WTC11 (cell line): ENCODE measurements around the gene TMEM40. TPM values are rescaled to one million over a fixed set of nuclear protein-coding genes. Genes with fewer than 3 reads are reported as not detected.

Experiments
- ATAC-seq: fragments of 200-7000 bp; cut with Tn5 transposase; 2 replicates; pipeline ENCODE4 v1.10.0; 2021; ENCODE audit warnings: mild to moderate bottlenecking, moderate library complexity
- CTCF ChIA-PET: fragments of 300-600 bp; sonication (Branson Sonifier 250); formaldehyde crosslinking; loops from one replicate; lab custom pipeline; 2021; ENCODE audit warnings: antibody characterized with exemption; lab: Charles Lee
- POLR2A ChIA-PET: fragments of 350-600 bp; sonication (Branson Sonifier 250); formaldehyde crosslinking; loops from one replicate; lab custom pipeline; 2021; ENCODE audit warnings: antibody characterized with exemption; lab: Charles Lee
- DNase-seq: peaks from one replicate; pipeline ENCODE4 v3.0.0; 2021; ENCODE audit warnings: low spot score
- H3K27ac Mint-ChIP-seq: 2 replicates; pipeline ENCODE4 v1.8.0; 2021; ENCODE audit warnings: mixed read lengths
- H3K27me3 Mint-ChIP-seq: 2 replicates; pipeline ENCODE4 v1.8.0; 2021; ENCODE audit warnings: low read depth, mild to moderate bottlenecking, moderate library complexity, mixed read lengths
- H3K36me3 Mint-ChIP-seq: 2 replicates; pipeline ENCODE4 v1.8.0; 2021; ENCODE audit warnings: mixed read lengths
- H3K4me1 Mint-ChIP-seq: 2 replicates; pipeline ENCODE4 v1.8.0; 2022; ENCODE audit warnings: mixed read lengths
- H3K4me3 Mint-ChIP-seq: 2 replicates; pipeline ENCODE4 v1.8.0; 2021; ENCODE audit warnings: mild to moderate bottlenecking, moderate library complexity, mixed read lengths
- H3K9me3 Mint-ChIP-seq: 2 replicates; pipeline ENCODE4 v1.8.0; 2021; ENCODE audit warnings: mixed read lengths
- CBFB ChIP-seq: sonication (generic); formaldehyde crosslinking; IDR thresholded peaks from 2 replicates; pipeline ENCODE4 v1.8.1; 2022; ENCODE audit warnings: mild to moderate bottlenecking, low read depth, missing genetic modification reagents
- E2F1 ChIP-seq: sonication (generic); formaldehyde crosslinking; IDR thresholded peaks from 2 replicates; pipeline ENCODE4 v1.8.0; 2022; ENCODE audit warnings: mild to moderate bottlenecking, missing genetic modification reagents
- E2F4 ChIP-seq: sonication (generic); formaldehyde crosslinking; IDR thresholded peaks from 2 replicates; pipeline ENCODE4 v1.8.1; 2022; ENCODE audit warnings: low read depth, mild to moderate bottlenecking, moderate library complexity, missing genetic modification reagents, borderline replicate concordance
- ELF4 ChIP-seq: sonication (generic); formaldehyde crosslinking; IDR thresholded peaks from 2 replicates; pipeline ENCODE4 v1.8.1; 2022; ENCODE audit warnings: low read depth, mild to moderate bottlenecking, moderate library complexity, missing genetic modification reagents
- ERG ChIP-seq: fragments of 250-450 bp; sonication (Bioruptor Pico); IDR thresholded peaks from 2 replicates; pipeline ENCODE4 v1.8.0; 2021; ENCODE audit warnings: mild to moderate bottlenecking
- ETV6 ChIP-seq: sonication (generic); formaldehyde crosslinking; IDR thresholded peaks from 2 replicates; pipeline ENCODE4 v1.8.1; 2022; ENCODE audit warnings: mild to moderate bottlenecking, missing genetic modification reagents
- FOXP1 ChIP-seq: sonication (generic); formaldehyde crosslinking; IDR thresholded peaks from 2 replicates; pipeline ENCODE4 v1.8.0; 2022; ENCODE audit warnings: missing genetic modification reagents, mild to moderate bottlenecking, moderate library complexity, borderline replicate concordance
- GRHL2 ChIP-seq: fragments of 250-450 bp; sonication (Bioruptor Pico); IDR thresholded peaks from 2 replicates; pipeline ENCODE4 v1.8.0; 2022; ENCODE audit warnings: mild to moderate bottlenecking, moderate library complexity; ENCODE audit not compliant: insufficient replicate concordance, severe bottlenecking
- KAT7 ChIP-seq: sonication (generic); formaldehyde crosslinking; IDR thresholded peaks from 2 replicates; pipeline ENCODE4 v1.8.1; 2023; ENCODE audit warnings: missing genetic modification reagents, mild to moderate bottlenecking, borderline replicate concordance
- MAX ChIP-seq: sonication (generic); formaldehyde crosslinking; IDR thresholded peaks from 2 replicates; pipeline ENCODE4 v1.8.0; 2022; ENCODE audit warnings: mild to moderate bottlenecking, missing genetic modification reagents
- MLX ChIP-seq: sonication (generic); formaldehyde crosslinking; IDR thresholded peaks from 2 replicates; pipeline ENCODE4 v1.8.1; 2023; ENCODE audit warnings: mild to moderate bottlenecking, missing genetic modification reagents, moderate library complexity
- NR1H2 ChIP-seq: sonication (generic); formaldehyde crosslinking; IDR thresholded peaks from 2 replicates; pipeline ENCODE4 v1.9.0; 2021; ENCODE audit warnings: mild to moderate bottlenecking, moderate library complexity, missing genetic modification reagents
- PRDM15 ChIP-seq: sonication (generic); formaldehyde crosslinking; IDR thresholded peaks from 2 replicates; pipeline ENCODE4 v1.8.0; 2022; ENCODE audit warnings: missing genetic modification reagents
- RELA ChIP-seq: sonication (generic); formaldehyde crosslinking; IDR thresholded peaks from 2 replicates; pipeline ENCODE4 v1.8.1; 2022; ENCODE audit warnings: missing genetic modification reagents, mild to moderate bottlenecking, borderline replicate concordance
- SP1 ChIP-seq: sonication (generic); formaldehyde crosslinking; conservative IDR thresholded peaks from 2 replicates; pipeline ENCODE4 v1.8.1; 2022; ENCODE audit warnings: missing genetic modification reagents
- STAT6 ChIP-seq: sonication (generic); formaldehyde crosslinking; conservative IDR thresholded peaks from 2 replicates; pipeline ENCODE4 v1.8.1; 2023; ENCODE audit warnings: mild to moderate bottlenecking, low read depth, missing genetic modification reagents, moderate library complexity
- TEAD1 ChIP-seq: sonication (generic); formaldehyde crosslinking; IDR thresholded peaks from 2 replicates; pipeline ENCODE4 v1.8.0; 2022; ENCODE audit warnings: mild to moderate bottlenecking, missing genetic modification reagents
- USF2 ChIP-seq: sonication (generic); formaldehyde crosslinking; IDR thresholded peaks from 2 replicates; pipeline ENCODE4 v1.8.1; 2023; ENCODE audit warnings: mild to moderate bottlenecking, missing genetic modification reagents, moderate library complexity
- ZBTB21 ChIP-seq: sonication (generic); formaldehyde crosslinking; IDR thresholded peaks from 2 replicates; pipeline ENCODE4 v1.8.1; 2023; ENCODE audit warnings: mild to moderate bottlenecking, missing genetic modification reagents, borderline replicate concordance
- ZNF396 ChIP-seq: fragments of 250-450 bp; sonication (Bioruptor Pico); IDR thresholded peaks from 2 replicates; pipeline ENCODE4 v1.8.0; 2021; ENCODE audit warnings: mild to moderate bottlenecking, moderate library complexity, borderline replicate concordance
- ZNF423 ChIP-seq: fragments of 250-450 bp; sonication (Bioruptor Pico); IDR thresholded peaks from 2 replicates; pipeline ENCODE4 v2.1.2; 2022; ENCODE audit warnings: mild to moderate bottlenecking, moderate library complexity
- ZNF425 ChIP-seq: fragments of 250-450 bp; sonication (Bioruptor Pico); conservative IDR thresholded peaks from 2 replicates; pipeline ENCODE4 v1.9.0; 2021; ENCODE audit warnings: mild to moderate bottlenecking
- total RNA-seq: library from RNA; stranded (reverse); gene quantifications from 3 replicates; pipeline ENCODE4 v1.2.3, GENCODE V29; 2021

TMEM40 gene
- total RNA-seq, 1 experiment from 2014 or later: 0.17 TPM

- TF ChIP-seq MLX (CRISPR knock-in tag) (no peak), KAT7 (CRISPR knock-in tag) (no peak), ERG (CRISPR knock-in tag) (no peak), GRHL2 (CRISPR knock-in tag) (no peak), FOXP1 (no peak)
Measured at GRCh38 chr3:12750223-12750622, 8.8 kb downstream of the TMEM40 start (continued).

GRCh38 chr3:12748477-12748876, 10.6 kb downstream of the TMEM40 start:
- no peaks in the 10 kb centered on the region for H3K36me3 Mint-ChIP-seq
- no peak overlapping the region for H3K4me3 Mint-ChIP-seq
- H3K27ac Mint-ChIP-seq: no peak overlapping the region
- no peak for ATAC-seq
- CTCF ChIA-PET: no interaction called here
- H3K4me1 Mint-ChIP-seq: peaks cover 2% of the 10 kb centered on the region; the same call in 1 of the 2 replicates
- no peak for TF ChIP-seq TEAD1 (CRISPR knock-in tag)
- TF ChIP-seq E2F4 (CRISPR knock-in tag): no peak
- no peak for TF ChIP-seq ZNF423 (CRISPR knock-in tag)
- TF ChIP-seq STAT6 (CRISPR knock-in tag): no peak
- TF ChIP-seq ETV6 (CRISPR knock-in tag): no peak
- no peak for TF ChIP-seq ZNF396 (CRISPR knock-in tag)
- TF ChIP-seq E2F1 (CRISPR knock-in tag): no peak
- TF ChIP-seq PRDM15 (CRISPR knock-in tag): no peak
- TF ChIP-seq SP1 (CRISPR knock-in tag): no peak
- no peak for TF ChIP-seq NR1H2
- no peak for TF ChIP-seq USF2
- TF ChIP-seq ELF4 (CRISPR knock-in tag): no peak
- TF ChIP-seq CBFB (CRISPR knock-in tag): no peak
- no peak for TF ChIP-seq ZBTB21
- TF ChIP-seq GRHL2 (CRISPR knock-in tag): no peak
- no peak for TF ChIP-seq MAX (CRISPR knock-in tag)
- TF ChIP-seq ZNF425: no peak
- no peak for TF ChIP-seq RELA
- TF ChIP-seq, all 79 proteins: peak for 0
- no peaks in the 10 kb centered on the region; the same call in 1 of the 2 replicates for H3K27me3 Mint-ChIP-seq
- DNase-seq: no peak
- POLR2A ChIA-PET: no interaction called here
- H3K9me3 Mint-ChIP-seq: no peaks in the 10 kb centered on the region
